Measurements from ENCODE around the gene GANAB. TPM values are rescaled to one million over a fixed set of nuclear protein-coding genes. Genes with fewer than 3 reads are reported as not detected.
A peak's percentile ranks its signal among the peaks of the same experiment; 100 is the strongest.

The GANAB gene
- total and polyA plus RNA-seq, 4 donors, result 45.2 to 209 (median 148) TPM

- no peak overlapping the region for H3K4me3 ChIP-seq (ENCODE audit: low read depth in 1 of 3, low read length in 3 of 3)
- no peak for DNase-seq (ENCODE audit: low spot score)
- no peak for TF ChIP-seq REST (IDR thresholded peaks at IDR 0.05)
- TF ChIP-seq ATF3 (IDR thresholded peaks at IDR 0.05), result no peak
- no peak for TF ChIP-seq TAF1 (conservative IDR thresholded peaks at IDR 0.05)
- no peak for TF ChIP-seq GABPA (IDR thresholded peaks at IDR 0.05 in 1 of 2, conservative IDR thresholded peaks at IDR 0.05 in 1 of 2)
- TF ChIP-seq JUND (IDR thresholded peaks at IDR 0.05), result no peak
- TF ChIP-seq YY1 (IDR thresholded peaks at IDR 0.05), result no peak
- no peak for TF ChIP-seq RXRA (IDR thresholded peaks at IDR 0.05)
- no peak for TF ChIP-seq EGR1 (IDR thresholded peaks at IDR 0.05; ENCODE audit: low read depth in 2 of 2)
- no peak for TF ChIP-seq MAX (IDR thresholded peaks at IDR 0.05)
- TF ChIP-seq, protein P1, sequence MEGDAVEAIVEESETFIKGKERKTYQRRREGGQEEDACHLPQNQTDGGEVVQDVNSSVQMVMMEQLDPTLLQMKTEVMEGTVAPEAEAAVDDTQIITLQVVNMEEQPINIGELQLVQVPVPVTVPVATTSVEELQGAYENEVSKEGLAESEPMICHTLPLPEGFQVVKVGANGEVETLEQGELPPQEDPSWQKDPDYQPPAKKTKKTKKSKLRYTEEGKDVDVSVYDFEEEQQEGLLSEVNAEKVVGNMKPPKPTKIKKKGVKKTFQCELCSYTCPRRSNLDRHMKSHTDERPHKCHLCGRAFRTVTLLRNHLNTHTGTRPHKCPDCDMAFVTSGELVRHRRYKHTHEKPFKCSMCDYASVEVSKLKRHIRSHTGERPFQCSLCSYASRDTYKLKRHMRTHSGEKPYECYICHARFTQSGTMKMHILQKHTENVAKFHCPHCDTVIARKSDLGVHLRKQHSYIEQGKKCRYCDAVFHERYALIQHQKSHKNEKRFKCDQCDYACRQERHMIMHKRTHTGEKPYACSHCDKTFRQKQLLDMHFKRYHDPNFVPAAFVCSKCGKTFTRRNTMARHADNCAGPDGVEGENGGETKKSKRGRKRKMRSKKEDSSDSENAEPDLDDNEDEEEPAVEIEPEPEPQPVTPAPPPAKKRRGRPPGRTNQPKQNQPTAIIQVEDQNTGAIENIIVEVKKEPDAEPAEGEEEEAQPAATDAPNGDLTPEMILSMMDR (IDR thresholded peaks at IDR 0.05; ENCODE audit: low read depth, low read length, missing input control), result no peak
- no peak for TF ChIP-seq HNF4G (IDR thresholded peaks at IDR 0.05)
- TF ChIP-seq RAD21 (IDR thresholded peaks at IDR 0.05), result no peak
- TF ChIP-seq NR2F2 (IDR thresholded peaks at IDR 0.05), result no peak
- no peak for TF ChIP-seq ZBTB33 (IDR thresholded peaks at IDR 0.05)
- no peak for TF ChIP-seq FOXA2 (IDR thresholded peaks at IDR 0.05)
- no peak for TF ChIP-seq HNF4A (conservative IDR thresholded peaks at IDR 0.05)
- TF ChIP-seq SP1 (IDR thresholded peaks at IDR 0.05), result no peak
- TF ChIP-seq FOXA1 (IDR thresholded peaks at IDR 0.05), result no peak
- WGBS, result 89% methylated on average over 8 of the region's 8 CpGs
- H3K36me3 ChIP-seq (ENCODE audit: control insufficient read depth in 4 of 4, insufficient read depth in 3 of 4, low read depth in 1 of 4, low read length in 3 of 4), result peaks cover 0 to 17% (median 2%) of the 10 kb centered on the region in 4 donors
- no peaks in the 10 kb centered on the region for H3K9me3 ChIP-seq (ENCODE audit: control insufficient read depth in 4 of 4, low read length in 3 of 4)
- H3K27ac ChIP-seq (ENCODE audit: low read depth in 1 of 2, low read length in 2 of 2), result peak overlapping the region; percentile 76 to 88
- no peak overlapping the region for H3K9ac ChIP-seq (ENCODE audit: low read depth in 1 of 2, low read length in 2 of 2)
- no peaks in the 10 kb centered on the region for H3K27me3 ChIP-seq (ENCODE audit: control insufficient read depth in 4 of 4, insufficient read depth in 4 of 4, low read length in 3 of 4)
- peaks cover 7 to 29% (median 17%) of the 10 kb centered on the region in 4 donors for H3K4me1 ChIP-seq (ENCODE audit: control insufficient read depth in 4 of 4, insufficient read depth in 4 of 4, low read length in 3 of 4)
Observed at GRCh38 chr11:62614275-62614674, 32.1 kb downstream of the GANAB start.
